Left colon (tissue), 2 donors: ENCODE data around the gene PPP1R13B. TPM values are rescaled to one million over a fixed set of nuclear protein-coding genes. Genes with fewer than 3 reads are reported as not detected.

Experiments used
- ATAC-seq: fragments of 200-7000 bp; cut with Tn5 transposase; one replicate; pipeline ENCODE4 v1.9.1; 2020; ENCODE audit warnings: mild to moderate bottlenecking, moderate library complexity
- DNase-seq, 2 donors: peaks; one replicate each; pipeline ENCODE4 v3.0.0-alpha.2; 2020
- intact Hi-C, 2 donors: fragments of 100-400 bp; cut with DNase I in 1 of 2; cut with micrococcal nuclease in 1 of 2; formaldehyde crosslinking; loops; one replicate each; pipeline versions ENCODE4 v1.11.2 to v1.14.0; 2022; cut with DNase I, micrococcal nuclease
- total RNA-seq, 2 donors: library from RNA; stranded (reverse); fragmentation: NEBNext Ultra II Directional; extraction: Animal tissue kit (Norgen Biotek cat#: 25700); gene quantifications; one replicate each; pipeline ENCODE4 v1.2.1, GENCODE V29; 2021
- donor health status: DM: no; HTN: no; CAD: no.
- donor health status: DM: yes; HTN: yes; CAD: no.

Gene PPP1R13B
- total RNA-seq, 2 donors from 2014 or later, result 52.9 to 67.2 TPM

DNA sequence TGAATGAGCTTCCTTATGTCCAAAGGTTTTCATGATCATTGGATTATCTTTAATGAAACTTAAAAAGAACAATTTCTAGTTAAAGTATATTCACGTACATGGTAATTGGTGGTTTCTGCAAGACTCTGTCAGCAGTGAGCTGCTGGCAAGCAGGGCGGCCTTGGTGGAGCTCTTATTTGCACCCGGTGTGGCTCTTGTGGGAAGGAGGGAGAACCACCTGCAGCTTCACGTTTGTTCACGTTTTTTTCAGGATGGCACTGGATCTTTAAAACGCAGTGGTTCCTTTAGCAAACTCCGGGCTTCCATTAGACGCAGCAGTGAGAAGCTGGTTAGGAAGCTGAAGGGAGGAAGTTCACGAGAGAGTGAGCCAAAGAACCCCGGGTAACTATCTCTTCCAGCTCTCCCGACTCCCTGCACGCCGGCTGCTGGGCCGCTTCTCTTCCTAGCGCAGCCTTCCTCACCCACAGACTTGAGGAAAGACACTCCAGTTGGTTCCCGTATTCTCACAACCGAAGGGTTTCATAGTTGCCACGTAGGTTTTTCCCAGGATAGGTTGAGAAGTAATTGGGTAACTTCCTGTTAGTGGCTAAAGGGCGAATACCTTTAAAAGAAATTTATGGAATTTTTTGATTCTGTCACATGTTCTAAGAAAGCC lies 160.4 kb downstream of the PPP1R13B start:
- no peak for DNase-seq
- intact Hi-C loops, result no loop called here
- ATAC-seq, result no peak

DNA sequence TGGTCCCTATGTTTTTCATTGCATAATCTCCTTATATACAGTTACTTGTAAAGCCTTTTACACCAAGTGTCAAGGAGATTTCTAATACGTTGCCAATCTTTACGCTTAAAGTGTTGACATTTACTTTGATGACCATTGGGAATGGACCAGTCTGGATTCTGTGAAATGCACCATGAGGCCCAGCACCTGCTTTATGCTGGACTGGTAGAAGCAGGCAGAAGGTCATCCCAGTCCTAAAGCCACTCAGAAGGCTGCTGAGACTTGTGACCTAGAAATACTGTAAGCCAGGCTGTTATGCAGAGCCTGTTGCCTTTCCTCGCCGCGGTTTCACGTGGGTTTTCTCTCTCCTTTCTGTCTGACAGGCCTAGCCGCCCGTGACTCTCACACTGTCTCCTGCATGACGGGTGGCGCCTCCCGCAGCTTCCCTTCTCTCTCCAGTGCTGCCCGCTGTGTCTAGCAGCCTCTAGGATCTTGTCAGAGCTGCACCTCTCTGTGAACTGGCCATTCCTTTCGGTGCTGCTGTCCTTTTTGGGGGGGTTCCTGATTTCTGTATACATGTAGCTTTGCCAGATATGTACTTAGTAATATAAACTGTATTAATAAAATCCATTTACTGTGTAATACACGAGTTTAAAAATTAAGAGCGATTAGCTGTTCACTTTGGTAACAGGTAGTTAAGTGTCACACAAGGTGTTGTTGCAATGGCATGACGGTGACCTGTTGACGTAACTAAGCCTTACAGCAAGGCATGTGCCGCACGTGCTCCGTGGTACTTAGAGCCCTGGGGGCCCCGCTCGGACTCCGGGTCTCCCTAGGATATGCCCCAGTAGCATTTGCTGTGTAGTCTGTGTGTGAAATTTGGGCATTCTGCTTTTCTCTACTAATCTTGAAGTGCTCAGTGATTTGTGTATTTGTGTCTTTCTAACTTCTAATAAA lies 161.8 kb downstream of the PPP1R13B start:
- DNase-seq, result no peak
- no peak for ATAC-seq
- intact Hi-C loops, result no loop called here

DNA sequence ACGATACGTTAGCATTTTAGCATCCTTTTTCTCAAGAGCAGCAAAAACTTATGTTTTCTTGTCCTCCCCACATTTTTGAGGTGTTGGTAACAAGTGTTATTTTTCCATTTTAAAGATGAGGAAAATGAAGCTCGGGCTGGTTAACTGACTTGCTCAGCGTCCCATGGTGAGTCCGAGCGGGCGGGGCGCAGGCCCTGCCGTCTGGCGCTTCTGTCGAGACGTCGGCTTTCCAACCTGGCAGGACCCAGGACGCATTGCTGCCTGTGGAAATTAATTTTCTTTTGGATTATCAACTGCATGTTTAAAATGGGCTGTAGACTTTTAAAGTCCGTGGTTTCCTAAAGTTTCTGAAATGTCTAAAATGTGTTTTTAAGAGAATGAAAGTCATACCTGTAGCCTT lies 162.5 kb downstream of the PPP1R13B start:
- ATAC-seq, result no peak
- no peak for DNase-seq
- intact Hi-C loops, result no loop called here

DNA sequence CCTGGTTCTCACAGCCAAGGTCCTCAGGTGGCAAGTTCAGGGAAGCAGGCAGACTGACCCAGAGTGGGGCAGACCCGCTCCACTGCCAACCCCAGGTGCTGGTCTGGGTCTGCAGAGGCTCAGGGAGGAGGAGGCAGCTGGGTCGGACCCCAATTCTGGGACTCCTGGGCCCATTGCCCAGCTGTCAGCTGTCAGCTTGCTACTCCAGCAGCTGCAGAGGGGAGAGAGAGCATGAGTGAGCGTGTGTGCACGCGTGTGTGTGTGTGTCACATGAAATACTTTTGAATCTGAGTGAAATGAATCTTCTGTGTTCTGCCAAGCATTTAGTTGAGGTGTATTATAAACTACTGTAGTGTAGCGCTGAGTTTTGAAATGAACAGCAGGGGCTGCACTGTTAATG lies 162.9 kb downstream of the PPP1R13B start:
- DNase-seq, result no peak
- intact Hi-C loops, result no loop called here
- ATAC-seq, result no peak

Other genes with a start within 250 kb of the PPP1R13B start
- gene KLC1, start 218.4 kb downstream of the PPP1R13B start, total RNA-seq, result 10 to 100 TPM; 83.6 to 88.0 TPM
- gene XRCC3, start 132.1 kb downstream of the PPP1R13B start, total RNA-seq, result 10 to 100 TPM in 1 of 2 donors, 1 to 10 TPM in 1; 7.9 to 16.2 TPM
- gene ZFYVE21, start 131.8 kb downstream of the PPP1R13B start, total RNA-seq, result 10 to 100 TPM; 51.2 to 54.9 TPM
- gene TDRD9, start 80.9 kb upstream of the PPP1R13B start, total RNA-seq, result under 1 TPM; 0.22 to 0.24 TPM
- not detected for gene RD3L, start 95.0 kb upstream of the PPP1R13B start, total RNA-seq
- gene ASPG, start 238.1 kb upstream of the PPP1R13B start, total RNA-seq, result 10 to 100 TPM in 1 of 2 donors, 1 to 10 TPM in 1; 9.4 to 60.8 TPM